Measurements from ENCODE around the gene KIF14. TPM values are rescaled to one million over a fixed set of nuclear protein-coding genes. Genes with fewer than 3 reads are reported as not detected.

The KIF14 gene
- polyA plus RNA-seq, 3 donors, result 0.03 to 0.18 (median 0.05) TPM

DNA sequence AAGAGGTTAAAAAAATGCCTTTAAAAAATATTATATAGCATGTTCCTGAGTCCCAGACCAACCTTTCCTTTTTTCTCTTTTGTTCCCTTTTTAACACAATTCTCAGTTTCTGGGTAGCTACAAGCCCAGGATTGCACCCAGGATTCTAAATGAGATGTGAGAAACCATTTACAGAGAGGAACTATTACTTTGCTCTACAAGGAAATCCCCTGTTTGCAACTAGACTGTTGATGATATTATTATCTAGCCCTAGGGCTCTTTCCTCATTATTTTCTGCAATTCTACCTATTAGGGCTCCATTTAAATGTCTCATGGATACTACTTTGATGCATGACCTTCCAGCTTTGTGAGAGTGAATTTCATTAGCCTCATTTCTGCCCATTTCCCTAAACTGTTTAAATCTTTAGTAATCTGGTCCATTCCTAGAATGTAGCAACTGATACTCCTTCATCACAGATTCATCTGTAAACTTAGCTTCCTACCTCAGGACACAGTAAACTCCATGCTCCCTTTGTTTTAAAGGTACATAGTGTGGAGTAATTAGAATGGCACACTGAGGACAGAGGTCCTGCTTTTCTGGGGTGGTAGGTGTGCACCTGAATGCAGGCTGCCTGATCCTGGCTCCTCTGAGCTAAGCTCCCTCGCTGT is 7.1 kb upstream of the KIF14 start:
- H3K27me3 Mint-ChIP-seq (ENCODE audit: low read depth in 3 of 3), result peaks cover 0 to 5% (median 4%) of the 10 kb centered on the region in 3 donors
- intact Hi-C loops (cut with micrococcal nuclease), result loop anchor here in 1 of 2 donors (5.0 to 10.0 kb wide), 2 partner anchors 107 to 395 kb away; partner anchors contain the start of genes CAMSAP2 and KIF21B
- H3K36me3 Mint-ChIP-seq, result no peaks in the 10 kb centered on the region
- Histone ChIP-seq H3K9ac (ENCODE audit: insufficient read depth, low read length, poor library complexity, severe bottlenecking) (peak overlapping the region; percentile 20), H2AFZ (ENCODE audit: insufficient read depth, low read depth, low read length, poor library complexity, severe bottlenecking) (no peak overlapping the region), H3K27ac (ENCODE audit: low read depth in 1 of 2, low read length in 2 of 2) (peak overlapping the region; percentile 71 to 78), H3K79me2 (ENCODE audit: insufficient read depth, low read length) (no peaks in the 10 kb centered on the region), H3K4me3 (replicated peaks in 1 of 3; ENCODE audit: low read depth in 2 of 3, low read length in 3 of 3) (peak overlapping the region in 1 of 3 experiments; percentile 43), H3K36me3 (replicated peaks in 1 of 2; ENCODE audit: control insufficient read depth in 1 of 2, insufficient read depth in 2 of 2, low read length in 2 of 2) (no peaks in the 10 kb centered on the region), H3K4me2 (replicated peaks; ENCODE audit: extremely low read depth, low read length, poor library complexity, severe bottlenecking) (peak overlapping the region; percentile 63), H3K9me3 (replicated peaks in 1 of 2; ENCODE audit: control insufficient read depth in 1 of 2, insufficient read depth in 1 of 2, low read length in 2 of 2) (no peaks in the 10 kb centered on the region), H4K20me1 (ENCODE audit: insufficient read depth, low read length) (no peaks in the 10 kb centered on the region), H3K4me1 (ENCODE audit: control insufficient read depth in 1 of 2, insufficient read depth in 2 of 2, low read length in 2 of 2) (peaks cover 26 to 32% of the 10 kb centered on the region in 2 donors), H3K27me3 (ENCODE audit: control insufficient read depth in 2 of 2, insufficient read depth in 2 of 2, low read length in 2 of 2) (no peaks in the 10 kb centered on the region)
- peaks cover 0 to 3% (median 0%) of the 10 kb centered on the region in 7 donors for H3K9me3 Mint-ChIP-seq
- DNase-seq, result peak; percentile 54 to 81 (median 63)
- H3K4me3 Mint-ChIP-seq, result peak overlapping the region; percentile 61 to 68
- TF ChIP-seq, protein P1, sequence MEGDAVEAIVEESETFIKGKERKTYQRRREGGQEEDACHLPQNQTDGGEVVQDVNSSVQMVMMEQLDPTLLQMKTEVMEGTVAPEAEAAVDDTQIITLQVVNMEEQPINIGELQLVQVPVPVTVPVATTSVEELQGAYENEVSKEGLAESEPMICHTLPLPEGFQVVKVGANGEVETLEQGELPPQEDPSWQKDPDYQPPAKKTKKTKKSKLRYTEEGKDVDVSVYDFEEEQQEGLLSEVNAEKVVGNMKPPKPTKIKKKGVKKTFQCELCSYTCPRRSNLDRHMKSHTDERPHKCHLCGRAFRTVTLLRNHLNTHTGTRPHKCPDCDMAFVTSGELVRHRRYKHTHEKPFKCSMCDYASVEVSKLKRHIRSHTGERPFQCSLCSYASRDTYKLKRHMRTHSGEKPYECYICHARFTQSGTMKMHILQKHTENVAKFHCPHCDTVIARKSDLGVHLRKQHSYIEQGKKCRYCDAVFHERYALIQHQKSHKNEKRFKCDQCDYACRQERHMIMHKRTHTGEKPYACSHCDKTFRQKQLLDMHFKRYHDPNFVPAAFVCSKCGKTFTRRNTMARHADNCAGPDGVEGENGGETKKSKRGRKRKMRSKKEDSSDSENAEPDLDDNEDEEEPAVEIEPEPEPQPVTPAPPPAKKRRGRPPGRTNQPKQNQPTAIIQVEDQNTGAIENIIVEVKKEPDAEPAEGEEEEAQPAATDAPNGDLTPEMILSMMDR (IDR thresholded peaks at IDR 0.05), result no peak
- WGBS (ENCODE audit: insufficient coverage), result no CpG with 5 or more reads among the region's 1 CpG
- H3K4me1 Mint-ChIP-seq, result peaks cover 30% of the 10 kb centered on the region
- H3K27ac Mint-ChIP-seq, result peak overlapping the region; percentile 73 to 99 (median 96)

DNA sequence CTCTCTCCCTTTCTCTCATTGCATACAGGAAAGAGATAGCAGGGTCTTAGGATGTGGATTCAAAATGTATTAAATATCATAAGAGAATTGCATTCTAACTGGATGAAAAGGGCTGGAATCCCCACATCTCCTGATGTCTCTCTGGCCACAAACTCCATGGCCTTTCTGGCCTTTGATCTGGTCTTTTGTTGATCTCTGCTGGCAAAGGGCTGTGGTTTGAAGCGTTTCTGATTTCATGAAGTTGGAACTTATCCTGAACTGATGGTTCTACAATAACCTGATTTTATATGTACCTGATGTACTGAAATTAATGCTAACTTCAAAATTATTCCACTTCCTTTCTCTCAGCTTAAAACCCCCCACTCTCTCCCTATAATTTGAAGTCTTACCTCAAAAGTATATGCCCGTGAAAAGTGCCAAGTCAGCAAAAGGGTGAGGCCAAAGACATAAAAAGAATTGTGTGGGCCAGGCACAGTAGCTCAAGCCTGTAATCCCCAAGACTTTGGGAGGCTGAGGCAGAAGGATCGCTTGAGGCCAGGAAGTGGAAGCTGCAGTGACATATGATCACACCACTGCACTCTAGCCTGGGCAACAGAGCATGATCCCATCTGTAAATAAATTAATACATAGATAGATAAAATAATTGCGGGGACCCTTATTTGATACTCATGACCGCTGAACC is 6.4 kb upstream of the KIF14 start:
- no peaks in the 10 kb centered on the region for H3K79me2 ChIP-seq (ENCODE audit: insufficient read depth, low read length)
- no peak overlapping the region for H3K4me3 ChIP-seq (replicated peaks in 1 of 3; ENCODE audit: low read depth in 2 of 3, low read length in 3 of 3)
- WGBS (ENCODE audit: insufficient coverage), result no CpG with 5 or more reads among the region's 5 CpGs
- Mint-ChIP-seq H3K27ac (peak overlapping the region; percentile 21 to 99 (median 96)), H3K27me3 (ENCODE audit: low read depth in 3 of 3) (peaks cover 0 to 5% (median 3%) of the 10 kb centered on the region in 3 donors), H3K4me1 (peaks cover 32% of the 10 kb centered on the region), H3K9me3 (peaks cover 0 to 3% (median 0%) of the 10 kb centered on the region in 7 donors), H3K4me3 (no peak overlapping the region), H3K36me3 (no peaks in the 10 kb centered on the region)
- peaks cover 27 to 33% of the 10 kb centered on the region in 2 donors for H3K4me1 ChIP-seq (ENCODE audit: control insufficient read depth in 1 of 2, insufficient read depth in 2 of 2, low read length in 2 of 2)
- no peak overlapping the region for H3K9ac ChIP-seq (ENCODE audit: insufficient read depth, low read length, poor library complexity, severe bottlenecking)
- intact Hi-C loops (cut with micrococcal nuclease), result loop anchor here in 1 of 2 donors (5.0 to 10.0 kb wide), 2 partner anchors 108 to 395 kb away; partner anchors contain the start of genes CAMSAP2 and KIF21B
- no peaks in the 10 kb centered on the region for H3K9me3 ChIP-seq (replicated peaks in 1 of 2; ENCODE audit: control insufficient read depth in 1 of 2, insufficient read depth in 1 of 2, low read length in 2 of 2)
- peak in 1 of 3 donors; percentile 21 for DNase-seq
- TF ChIP-seq, protein P1 (IDR thresholded peaks at IDR 0.05), result no peak
- no peaks in the 10 kb centered on the region for H3K36me3 ChIP-seq (replicated peaks in 1 of 2; ENCODE audit: control insufficient read depth in 1 of 2, insufficient read depth in 2 of 2, low read length in 2 of 2)
- peak overlapping the region; percentile 61 to 78 for H3K27ac ChIP-seq (ENCODE audit: low read depth in 1 of 2, low read length in 2 of 2)
- no peaks in the 10 kb centered on the region for H4K20me1 ChIP-seq (ENCODE audit: insufficient read depth, low read length)
- H3K27me3 ChIP-seq (ENCODE audit: control insufficient read depth in 2 of 2, insufficient read depth in 2 of 2, low read length in 2 of 2), result no peaks in the 10 kb centered on the region
- no peak overlapping the region for H2AFZ ChIP-seq (ENCODE audit: insufficient read depth, low read depth, low read length, poor library complexity, severe bottlenecking)
- H3K4me2 ChIP-seq (replicated peaks; ENCODE audit: extremely low read depth, low read length, poor library complexity, severe bottlenecking), result peak overlapping the region; percentile 63

All from CD14-positive monocyte (primary cell).